ENCODE results near the gene GLIPR2.
"Not testable (repeated sequence)": the region's sequence is repeated elsewhere in the genome, so short reads cannot be mapped to it uniquely, and the experiment has no call there.

The GLIPR2 gene

GRCh38 chr9:36125062-36125855, 11.3 kb upstream of the GLIPR2 start:
- DNase-seq = no peak

DNA sequence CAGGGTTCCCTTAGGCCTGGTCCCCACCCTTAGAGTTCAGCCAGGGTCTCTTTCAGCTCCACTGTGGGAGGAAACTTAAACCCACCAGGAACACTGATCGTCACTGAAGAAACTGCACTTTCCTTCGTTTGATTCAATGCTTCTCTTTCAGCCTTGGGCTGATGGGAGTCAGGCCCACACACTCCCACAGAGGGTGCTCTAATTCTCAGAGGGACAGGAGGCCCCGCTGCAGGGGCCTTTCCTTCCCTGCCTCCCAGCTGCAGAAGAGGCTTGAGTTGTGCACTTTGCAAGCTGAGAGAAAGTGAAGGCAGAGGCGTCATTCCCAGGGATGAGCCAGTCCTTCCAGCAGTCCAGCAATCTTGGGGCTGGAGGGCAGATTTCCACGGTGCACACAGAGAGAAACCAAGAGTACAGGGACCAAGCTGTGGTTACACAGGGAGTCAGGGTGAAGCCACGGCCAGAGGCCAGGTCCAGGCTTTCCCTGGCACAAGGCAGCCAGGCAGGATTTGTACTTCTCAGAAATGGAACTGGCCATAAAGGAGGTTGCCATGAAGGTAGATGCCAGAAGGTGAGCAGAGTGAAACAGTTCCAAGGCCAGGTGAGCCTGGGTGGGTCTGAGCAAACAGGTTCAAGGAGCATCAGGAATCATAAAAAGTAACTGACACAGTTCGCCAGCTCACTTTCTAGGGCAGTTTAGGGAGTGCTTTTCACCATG, 10.4 kb upstream of the GLIPR2 start:
- no peak for DNase-seq

- no peak for DNase-seq
Observed at GRCh38 chr9:36127652-36128244, 8.8 kb upstream of the GLIPR2 start.

DNA sequence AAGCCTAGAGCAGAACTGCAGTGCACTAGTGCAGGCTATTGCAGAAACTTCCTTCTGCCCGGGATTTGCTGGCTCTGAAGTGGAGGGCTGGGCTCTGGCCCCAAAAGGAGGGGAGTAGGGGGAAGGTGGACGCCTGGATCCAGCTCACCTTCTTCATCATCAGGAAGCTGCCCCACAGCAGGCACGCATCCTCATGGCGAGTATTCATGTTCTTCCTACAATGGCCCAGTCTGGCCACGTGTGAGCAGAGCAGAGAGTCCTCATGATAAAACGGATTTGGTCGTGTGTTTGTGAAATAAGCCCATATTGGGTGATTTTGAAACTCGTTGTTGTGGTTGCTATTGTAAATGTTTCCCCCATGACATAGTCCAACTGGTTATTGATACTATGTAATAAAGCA, 8.2 kb upstream of the GLIPR2 start:
- DNase-seq = no peak

DNA sequence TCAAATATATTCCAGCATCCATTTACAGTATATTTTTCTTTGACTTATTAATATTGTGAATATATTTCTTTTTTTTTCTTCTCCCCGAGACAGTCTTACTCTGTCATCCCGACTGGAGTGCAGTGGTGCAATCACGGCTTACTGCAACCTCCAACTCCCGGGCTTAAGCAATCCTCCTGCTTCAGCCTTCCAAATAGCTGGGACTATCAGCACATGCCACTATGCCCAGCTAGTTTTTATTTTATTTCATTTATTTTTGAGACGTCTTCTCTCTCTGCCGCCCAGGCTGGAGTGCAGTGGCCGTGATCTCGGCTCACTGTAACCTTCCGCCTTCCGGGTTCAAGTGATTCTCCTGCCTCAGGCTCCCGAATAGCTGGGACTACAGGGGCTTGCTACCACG, 7.4 kb upstream of the GLIPR2 start:
- no peak for DNase-seq

DNA sequence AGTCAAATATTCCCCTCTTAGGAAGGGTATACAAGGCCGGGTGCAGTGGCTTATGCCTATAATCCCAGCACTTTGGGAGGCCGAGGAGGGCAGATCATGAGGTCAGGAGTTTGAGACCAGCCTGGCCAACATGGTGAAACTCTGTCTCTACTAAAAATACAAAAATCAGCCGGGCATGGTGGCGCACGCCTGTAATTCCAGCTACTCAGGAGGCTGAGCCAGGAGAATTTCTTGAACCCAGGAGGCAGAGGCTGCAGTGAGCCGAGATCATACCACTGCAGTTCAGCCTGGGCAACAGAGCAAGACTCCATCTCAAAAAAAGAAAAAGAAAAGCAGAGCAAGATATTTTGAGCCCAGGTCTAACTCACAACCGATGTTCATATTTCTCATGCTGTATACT, 4.9 kb upstream of the GLIPR2 start:
- not testable (repeated sequence) for DNase-seq

DNA sequence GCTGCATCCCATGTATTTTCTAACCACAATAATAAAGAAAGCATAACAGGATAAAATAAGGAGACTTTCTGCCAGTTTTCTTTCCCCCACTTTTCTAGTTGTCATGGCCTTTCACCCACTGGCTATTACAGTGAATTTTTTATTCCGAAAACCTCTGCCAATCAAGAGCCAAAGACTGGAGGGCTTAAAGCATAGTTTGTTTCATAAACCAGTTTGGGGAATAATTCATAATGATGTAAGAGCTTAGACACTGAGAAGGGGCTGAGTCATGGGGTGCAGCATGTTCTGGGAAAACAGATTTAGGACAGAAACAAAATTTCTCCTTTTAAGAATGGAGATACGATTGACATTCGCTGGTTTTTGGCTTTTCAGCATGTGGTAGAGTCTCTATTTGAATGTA, 4.4 kb upstream of the GLIPR2 start:
- no peak for DNase-seq

DNA sequence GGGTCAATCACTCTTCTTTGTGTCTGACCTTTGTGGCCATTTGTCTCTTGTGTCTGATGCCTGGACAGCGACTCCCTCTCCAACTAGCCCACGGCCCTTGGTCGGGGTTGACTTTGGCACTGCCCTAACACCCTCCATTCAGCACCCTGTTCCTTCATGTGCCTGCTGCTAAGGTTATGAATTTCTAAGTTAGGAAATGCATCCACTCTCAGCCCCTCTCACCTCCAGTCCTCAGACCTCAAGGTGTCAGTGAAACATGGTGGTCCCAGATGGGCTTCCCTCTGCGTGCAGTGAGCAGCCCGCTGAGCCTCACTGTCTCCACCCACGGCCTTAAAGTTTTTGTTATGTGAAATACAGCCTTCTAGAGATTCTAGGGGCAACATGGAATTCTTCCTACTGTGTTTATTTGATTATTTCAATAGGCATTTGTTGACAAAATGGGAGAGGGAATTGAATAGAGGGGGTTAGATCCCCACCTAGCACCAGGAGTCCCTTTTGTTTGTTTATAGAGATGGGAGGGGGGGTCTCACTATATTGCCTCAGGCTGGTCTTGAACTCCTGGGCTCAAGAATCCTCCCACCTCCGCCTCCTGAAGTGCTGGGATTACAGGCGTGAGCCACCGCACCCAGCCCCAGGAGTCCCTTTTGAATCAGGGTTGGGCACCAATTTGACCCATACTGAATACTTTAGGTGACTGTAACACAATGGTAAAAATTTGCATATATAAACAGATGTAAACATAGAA, 1.6 kb upstream of the GLIPR2 start:
- no peak for DNase-seq

- no peak for DNase-seq
Observed at GRCh38 chr9:36135741-36136271, 727 bp upstream of the GLIPR2 start.

DNA sequence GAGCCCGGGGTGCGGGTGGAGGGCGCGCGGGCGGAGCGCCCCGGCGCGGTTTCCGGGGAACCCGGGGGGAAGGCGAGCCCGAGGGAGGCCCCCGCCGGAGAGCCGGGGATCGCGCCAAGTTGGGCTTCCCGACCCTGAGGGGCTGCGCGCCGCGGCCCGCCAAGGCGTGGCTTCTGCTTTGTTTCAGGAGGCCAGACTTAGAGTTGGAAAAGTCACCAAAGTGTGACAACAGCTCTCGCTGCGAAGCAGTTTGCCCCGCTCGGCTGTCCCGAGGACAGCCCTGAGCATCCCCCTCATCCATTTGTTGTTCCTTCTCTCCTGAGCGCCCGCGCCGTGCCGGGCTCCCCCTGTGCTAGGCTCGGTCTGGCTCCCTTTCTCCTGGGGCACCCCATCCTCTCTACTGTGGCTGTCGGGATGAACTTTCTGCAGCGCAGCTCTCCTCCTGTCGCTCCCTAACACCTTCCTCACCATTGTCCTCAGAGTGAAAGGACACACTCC, 410 bp downstream of the GLIPR2 start:
- DNase-seq = no peak

DNA sequence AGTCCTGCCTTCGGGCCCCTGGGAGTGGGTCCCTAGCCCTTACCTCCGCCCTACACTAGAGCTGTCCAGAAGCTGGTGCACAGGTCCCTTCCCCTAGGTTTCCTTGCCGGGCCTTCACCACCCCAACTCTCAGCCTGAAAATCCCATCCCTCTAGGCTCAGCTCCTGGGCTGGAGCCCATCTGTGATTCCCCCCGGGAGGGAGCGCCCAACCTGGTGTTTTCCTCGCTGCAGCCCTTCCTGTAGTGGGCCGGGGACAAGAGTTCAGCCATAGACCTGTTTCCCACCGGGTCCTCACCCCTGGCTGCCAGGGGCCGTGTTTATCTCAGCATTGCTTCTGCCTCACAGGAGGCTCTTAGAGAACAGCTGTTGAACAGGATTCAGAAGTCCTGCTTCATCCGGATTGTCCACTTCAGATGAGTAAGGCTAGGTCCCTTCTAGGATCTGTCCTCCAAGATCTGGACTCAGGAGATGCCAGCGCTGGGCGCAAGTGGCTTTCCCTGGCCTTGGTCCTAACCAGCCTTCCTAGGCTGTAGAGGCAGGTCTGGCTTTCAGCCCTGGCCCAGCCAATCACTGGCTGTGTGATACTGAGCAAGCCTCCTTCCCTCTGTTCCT, 965 bp downstream of the GLIPR2 start:
- DNase-seq = no peak

DNA sequence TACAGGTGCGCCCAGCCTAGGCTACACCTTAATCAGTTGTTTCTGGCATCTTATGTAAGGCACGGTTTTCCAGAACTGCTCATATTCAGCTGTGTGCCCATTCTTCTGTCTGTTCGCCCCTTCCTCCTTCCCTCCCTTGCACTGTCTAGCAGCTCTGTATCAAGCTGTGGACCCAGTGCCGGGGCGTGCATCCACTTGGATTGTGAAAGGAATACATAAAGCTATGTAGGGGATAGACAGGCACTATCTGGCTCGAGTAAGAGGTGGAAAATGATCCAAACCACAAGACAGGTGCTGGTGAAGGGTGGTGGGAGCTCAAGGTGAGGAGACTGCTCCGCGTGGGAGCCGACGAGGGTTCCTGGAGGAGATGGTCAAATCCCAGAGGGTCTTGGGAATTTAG, 2.0 kb downstream of the GLIPR2 start:
- DNase-seq = no peak

GRCh38 chr9:36138901-36139300, 2.4 kb downstream of the GLIPR2 start:
- DNase-seq = no peak

DNA sequence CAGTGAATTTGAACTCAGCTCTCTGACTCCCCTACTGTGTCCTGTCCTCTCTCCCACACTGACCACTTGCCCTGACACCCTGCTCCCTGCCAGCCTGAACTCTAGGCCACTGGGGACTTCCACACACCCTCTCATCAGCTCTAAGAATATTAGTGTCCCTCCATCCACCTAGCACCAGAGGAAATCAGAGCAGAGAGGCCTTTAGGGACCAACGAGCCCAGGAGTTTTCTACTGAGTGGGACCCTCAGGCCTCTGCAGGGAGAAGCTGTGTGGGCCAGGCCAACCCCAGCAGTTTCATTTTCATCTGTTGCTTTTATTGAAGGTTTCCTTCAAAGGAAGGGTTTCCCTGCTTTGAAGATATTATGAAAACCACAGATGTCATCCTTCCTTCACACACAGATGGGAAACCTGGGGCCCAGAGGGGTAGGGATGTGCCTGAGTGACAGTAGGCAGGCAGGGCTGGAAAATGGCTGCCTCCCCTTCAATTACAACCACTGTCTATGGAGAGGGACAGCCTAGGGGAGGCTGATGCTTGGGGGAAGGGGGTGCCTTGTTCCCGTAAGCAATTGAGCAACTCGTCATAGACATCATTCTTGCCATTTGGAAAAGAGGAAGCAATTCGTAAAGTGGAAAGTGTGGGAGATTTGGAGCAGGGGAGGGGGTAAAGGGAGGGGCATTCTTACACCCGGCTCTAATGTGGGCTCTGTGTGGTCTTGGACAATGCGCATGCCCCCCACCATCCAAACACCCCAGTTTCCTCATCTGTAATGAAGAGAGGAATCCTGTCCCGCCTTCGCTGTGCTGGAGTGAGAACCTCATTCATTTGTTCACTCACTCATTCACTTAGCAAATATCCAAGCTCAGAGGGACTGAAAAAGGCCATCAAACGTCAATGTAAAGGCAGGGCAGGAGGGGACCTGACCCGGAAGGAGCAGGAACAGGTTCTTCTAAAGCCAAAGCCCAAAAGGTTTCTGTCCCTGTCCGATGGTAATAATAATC, 3.9 kb downstream of the GLIPR2 start:
- no peak for DNase-seq

DNA sequence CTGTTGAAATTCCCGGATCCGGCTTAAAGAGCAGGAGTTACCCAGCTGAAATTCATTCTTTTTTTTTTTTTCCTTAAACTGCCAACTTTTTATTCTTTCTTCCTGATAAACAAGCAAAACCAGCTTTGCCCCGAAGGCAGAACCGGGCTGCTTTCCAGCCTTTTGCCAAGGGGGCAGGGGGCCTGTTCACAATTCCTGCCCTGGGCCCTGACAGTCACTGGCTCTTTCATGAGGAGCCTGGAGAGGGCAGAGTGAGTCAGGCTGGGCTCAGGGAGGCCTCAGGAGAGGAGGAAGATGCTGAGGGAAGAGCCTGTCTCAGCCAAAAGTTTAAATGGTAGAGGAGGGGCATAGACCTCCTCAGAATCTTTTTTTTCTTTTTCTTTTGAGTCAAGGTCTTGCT, 4.8 kb downstream of the GLIPR2 start:
- DNase-seq = no peak

GRCh38 chr9:36141761-36142160, 5.2 kb downstream of the GLIPR2 start:
- no peak for DNase-seq

- DNase-seq = no peak
Observed at GRCh38 chr9:36142510-36143244, 6.1 kb downstream of the GLIPR2 start.

DNA sequence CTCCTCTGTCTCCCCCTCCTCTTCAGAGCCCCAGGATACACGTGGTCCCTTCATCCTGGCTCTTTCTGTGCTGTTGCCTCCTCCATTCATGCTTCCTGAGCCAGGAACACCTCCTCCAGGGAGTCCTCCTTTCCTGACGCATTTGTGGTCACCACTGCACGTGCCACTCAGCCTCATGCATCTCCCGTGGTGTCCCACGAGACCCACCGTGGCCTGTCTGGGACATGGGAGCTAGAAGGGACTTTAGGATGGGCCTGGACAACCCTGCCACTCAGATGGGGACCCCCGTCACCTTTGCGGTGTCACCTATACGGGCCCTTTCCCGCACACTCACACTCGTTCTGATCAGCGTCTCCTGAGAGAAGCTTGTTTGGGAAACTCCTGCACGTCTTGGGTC, 6.7 kb downstream of the GLIPR2 start:
- DNase-seq = no peak

- DNase-seq = no peak
Observed at GRCh38 chr9:36144309-36145232, 8.0 kb downstream of the GLIPR2 start.

All from stimulated activated CD4-positive, alpha-beta T cell treated with anti-CD3 and anti-CD28 coated beads, Interleukin-12 subunit alpha, Interleukin-12 subunit beta, amount 100 ng/mL, for 4 hours (primary cell).